Hepatocyte (in vitro differentiated cells): ENCODE measurements around the gene PSMD2. TPM values are rescaled to one million over a fixed set of nuclear protein-coding genes. Genes with fewer than 3 reads are reported as not detected.

Experiments used
- DNase-seq: peaks from one replicate; pipeline ENCODE4 v3.0.0-alpha.2; 2016; ENCODE audit warnings: low spot score
- H2AFZ ChIP-seq: fragments of 200-600 bp; sonication (generic); 2 replicates; pipeline ENCODE4 v1.6.0; 2016; ENCODE audit warnings: antibody characterized with exemption, mild to moderate bottlenecking
- H3K27ac ChIP-seq: fragments of 200-600 bp; sonication (generic); 2 replicates; pipeline ENCODE4 v1.5.1; 2016; ENCODE audit warnings: mild to moderate bottlenecking
- H3K27me3 ChIP-seq: fragments of 200-600 bp; sonication (generic); 2 replicates; pipeline ENCODE4 v1.6.1; 2016
- H3K36me3 ChIP-seq: fragments of 200-600 bp; sonication (generic); replicated peaks from 2 replicates; pipeline ENCODE4 v1.5.1; 2016; ENCODE audit warnings: low read depth; ENCODE audit not compliant: insufficient read depth
- H3K4me1 ChIP-seq: fragments of 200-600 bp; sonication (generic); 2 replicates; pipeline ENCODE4 v1.5.1; 2016; ENCODE audit warnings: mild to moderate bottlenecking, moderate library complexity; ENCODE audit not compliant: insufficient read depth
- H3K4me2 ChIP-seq: fragments of 200-600 bp; sonication (generic); 2 replicates; pipeline ENCODE4 v1.6.0; 2016
- H3K4me3 ChIP-seq: fragments of 200-600 bp; sonication (generic); 2 replicates; pipeline ENCODE4 v1.5.1; 2016; ENCODE audit warnings: mild to moderate bottlenecking
- H3K79me2 ChIP-seq: fragments of 200-600 bp; sonication (generic); 2 replicates; pipeline ENCODE4 v1.6.0; 2017; ENCODE audit warnings: mild to moderate bottlenecking
- H3K9me2 ChIP-seq: fragments of 200-600 bp; sonication (generic); replicated peaks from 2 replicates; pipeline ENCODE4 v1.6.0; 2017; ENCODE audit warnings: mild to moderate bottlenecking; ENCODE audit not compliant: insufficient read depth
- H3K9me3 ChIP-seq: fragments of 200-600 bp; sonication (generic); 2 replicates; pipeline ENCODE4 v1.5.1; 2016; ENCODE audit warnings: low read depth, mild to moderate bottlenecking
- H4K20me1 ChIP-seq: fragments of 200-600 bp; sonication (generic); 2 replicates; pipeline ENCODE4 v1.6.0; 2016; ENCODE audit warnings: mild to moderate bottlenecking; ENCODE audit not compliant: insufficient read depth, poor library complexity, severe bottlenecking
- CTCF ChIP-seq: fragments of 200-600 bp; sonication (generic); IDR thresholded peaks from 2 replicates; pipeline ENCODE4 v1.5.1; 2016; ENCODE audit warnings: antibody characterized with exemption, mild to moderate bottlenecking; ENCODE audit not compliant: poor library complexity
- EZH2 ChIP-seq: fragments of 200-600 bp; sonication (generic); IDR thresholded peaks from 2 replicates; pipeline ENCODE4 v1.6.1; 2016; ENCODE audit warnings: antibody characterized with exemption, mild to moderate bottlenecking, borderline replicate concordance
- EZH2phosphoT487 ChIP-seq: fragments of 200-600 bp; sonication (generic); IDR thresholded peaks from one replicate; pipeline ENCODE4 v1.6.1; 2018; ENCODE audit warnings: antibody characterized with exemption, mild to moderate bottlenecking, low read depth, moderate library complexity; ENCODE audit not compliant: unreplicated experiment, severe bottlenecking
- WGBS: methylation state at CpG from one replicate; pipeline ENCODE4 v1.1.6; 2016; ENCODE audit warnings: low lambda C conversion rate; ENCODE audit errors: missing lambda C conversion rate; 5-methylcytosine and 5-hydroxymethylcytosine counted together
- polyA plus RNA-seq: library from polyadenylated mRNA; unstranded; fragments of >200 nt; fragmentation: Nextera tagmentation; extraction: Ambion mirVana; gene quantifications from 2 replicates; pipeline ENCODE4 v1.2.1, GENCODE V29; 2016
- total RNA-seq: library from RNA; depleted of rRNA; stranded (reverse); fragments of >200 nt; gene quantifications from 2 replicates; pipeline ENCODE4 v1.2.3, GENCODE V29; 2014

Gene PSMD2
- total and polyA plus RNA-seq, 2 experiments from 2014 or later: 232 to 241 TPM

DNA sequence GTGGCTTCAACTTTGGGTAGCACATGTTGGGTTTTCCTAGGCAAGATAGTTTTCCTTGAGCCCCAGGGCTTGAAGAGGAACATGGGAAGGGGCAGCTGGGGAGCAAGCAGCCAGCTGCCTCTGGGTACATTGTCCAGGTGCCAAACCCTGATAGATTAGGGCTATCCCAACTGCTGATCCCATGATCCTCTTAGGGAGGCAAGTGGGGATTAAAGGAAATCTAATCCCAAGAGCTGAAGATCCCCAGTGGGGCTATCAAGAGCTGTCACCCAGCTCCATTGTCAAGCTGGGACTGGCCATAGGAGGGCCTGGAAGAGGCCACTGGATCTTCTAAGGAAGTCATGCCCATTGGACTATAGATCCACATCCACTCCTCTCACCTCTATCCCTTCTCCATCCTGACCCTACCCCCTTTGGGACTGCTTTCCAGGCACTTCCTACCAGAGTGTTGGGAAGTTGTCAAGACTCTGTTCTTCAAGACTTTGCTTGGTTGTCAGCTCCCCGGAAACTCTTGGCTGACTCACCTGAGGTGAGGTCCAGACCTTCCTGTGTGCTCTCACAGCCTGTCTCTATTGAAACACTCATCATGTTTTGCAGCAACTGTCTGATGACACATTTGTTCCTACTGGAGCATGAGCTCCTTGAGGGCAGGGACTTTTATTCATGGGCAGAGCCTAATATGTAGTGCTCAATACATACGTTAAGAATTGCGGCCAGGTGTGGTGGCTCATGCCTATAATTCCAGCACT, 43.6 kb upstream of the PSMD2 start:
- Histone ChIP-seq H3K27ac (no peak overlapping the region), H3K27me3 (peaks cover 22% of the 10 kb centered on the region), H3K4me1 (peaks cover 5% of the 10 kb centered on the region), H4K20me1 (no peaks in the 10 kb centered on the region), H3K4me2 (no peak overlapping the region), H3K79me2 (peaks cover 4% of the 10 kb centered on the region), H3K9me2 (no peaks in the 10 kb centered on the region), H2AFZ (no peak overlapping the region), H3K4me3 (no peak overlapping the region), H3K36me3 (no peaks in the 10 kb centered on the region), H3K9me3 (no peaks in the 10 kb centered on the region)
- TF ChIP-seq EZH2 (no peak), EZH2phosphoT487 (no peak), CTCF (no peak)
- WGBS: 96% methylated on average over 3 of the region's 3 CpGs
- no peak for DNase-seq

- H3K4me1 ChIP-seq: peaks cover 17% of the 10 kb centered on the region
- H3K27ac ChIP-seq: no peak overlapping the region
- TF ChIP-seq CTCF: no peak
- no peak for TF ChIP-seq EZH2phosphoT487
- TF ChIP-seq EZH2: no peak
- no peak overlapping the region for H3K4me2 ChIP-seq
- H3K36me3 ChIP-seq: no peaks in the 10 kb centered on the region
- no peaks in the 10 kb centered on the region for H3K9me2 ChIP-seq
- no peaks in the 10 kb centered on the region for H4K20me1 ChIP-seq
- peaks cover 36% of the 10 kb centered on the region for H3K27me3 ChIP-seq
- H3K79me2 ChIP-seq: no peaks in the 10 kb centered on the region
- H3K4me3 ChIP-seq: no peak overlapping the region
- no peak for DNase-seq
- no peaks in the 10 kb centered on the region for H3K9me3 ChIP-seq
- H2AFZ ChIP-seq: no peak overlapping the region
- 93% methylated on average over 23 of the region's 23 CpGs for WGBS
Observed at GRCh38 chr3:184257083-184257915, 41.7 kb upstream of the PSMD2 start.

- DNase-seq: no peak
- peaks cover 48% of the 10 kb centered on the region for H3K27me3 ChIP-seq
- no peaks in the 10 kb centered on the region for H3K36me3 ChIP-seq
- H3K27ac ChIP-seq: no peak overlapping the region
- H3K4me1 ChIP-seq: peaks cover 19% of the 10 kb centered on the region
- no peaks in the 10 kb centered on the region for H3K79me2 ChIP-seq
- WGBS: 83% methylated on average over 5 of the region's 5 CpGs
- no peak overlapping the region for H3K4me2 ChIP-seq
- no peak overlapping the region for H2AFZ ChIP-seq
- no peaks in the 10 kb centered on the region for H3K9me2 ChIP-seq
- no peaks in the 10 kb centered on the region for H4K20me1 ChIP-seq
- H3K9me3 ChIP-seq: no peaks in the 10 kb centered on the region
- no peak overlapping the region for H3K4me3 ChIP-seq
- no peak for TF ChIP-seq CTCF
- TF ChIP-seq EZH2: no peak
- TF ChIP-seq EZH2phosphoT487: no peak
Observed at GRCh38 chr3:184258926-184259325, 40.1 kb upstream of the PSMD2 start.
